Esophagus squamous epithelium (tissue), 4 donors: ENCODE measurements around the gene CABP4.

Experiments used
- POLR2A ChIP-seq, 4 donors: fragments of 450-650 bp; IDR thresholded peaks; one replicate each; pipeline ENCODE4 v1.6.1; 2017; ENCODE audit warnings: antibody characterized with exemption in 4 of 4, mild to moderate bottlenecking in 4 of 4, moderate library complexity in 3 of 4
- TF ChIP-seq, protein P1 (sequence below), 6 experiments: fragments of 450-650 bp in 4 of 6; fragments of 200-600 bp in 2 of 6; sonication (generic) in 2 of 6; IDR thresholded peaks; one replicate each; pipeline ENCODE4 v1.5.1; 2016 to 2019; ENCODE audit warnings: antibody characterized with exemption in 6 of 6, mild to moderate bottlenecking in 4 of 6, moderate library complexity in 4 of 6

GRCh38 chr11:67435727-67436458, 19.3 kb upstream of the CABP4 start:
- TF ChIP-seq, protein P1, sequence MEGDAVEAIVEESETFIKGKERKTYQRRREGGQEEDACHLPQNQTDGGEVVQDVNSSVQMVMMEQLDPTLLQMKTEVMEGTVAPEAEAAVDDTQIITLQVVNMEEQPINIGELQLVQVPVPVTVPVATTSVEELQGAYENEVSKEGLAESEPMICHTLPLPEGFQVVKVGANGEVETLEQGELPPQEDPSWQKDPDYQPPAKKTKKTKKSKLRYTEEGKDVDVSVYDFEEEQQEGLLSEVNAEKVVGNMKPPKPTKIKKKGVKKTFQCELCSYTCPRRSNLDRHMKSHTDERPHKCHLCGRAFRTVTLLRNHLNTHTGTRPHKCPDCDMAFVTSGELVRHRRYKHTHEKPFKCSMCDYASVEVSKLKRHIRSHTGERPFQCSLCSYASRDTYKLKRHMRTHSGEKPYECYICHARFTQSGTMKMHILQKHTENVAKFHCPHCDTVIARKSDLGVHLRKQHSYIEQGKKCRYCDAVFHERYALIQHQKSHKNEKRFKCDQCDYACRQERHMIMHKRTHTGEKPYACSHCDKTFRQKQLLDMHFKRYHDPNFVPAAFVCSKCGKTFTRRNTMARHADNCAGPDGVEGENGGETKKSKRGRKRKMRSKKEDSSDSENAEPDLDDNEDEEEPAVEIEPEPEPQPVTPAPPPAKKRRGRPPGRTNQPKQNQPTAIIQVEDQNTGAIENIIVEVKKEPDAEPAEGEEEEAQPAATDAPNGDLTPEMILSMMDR (IDR thresholded peaks at IDR 0.05) = no peak
- TF ChIP-seq POLR2A (IDR thresholded peaks at IDR 0.05) = no peak
